Subcutaneous abdominal adipose tissue (tissue), 5 donors: ENCODE data around the gene GPATCH2L.

ENCODE experiments used
- H3K27ac ChIP-seq: one replicate; pipeline ENCODE4 v1.7.0; 2013; ENCODE audit warnings: low read depth, mild to moderate bottlenecking, inconsistent platforms, low read length, moderate library complexity
- H3K27me3 ChIP-seq, 5 donors: one replicate each; pipeline ENCODE4 v1.7.0; 2013; ENCODE audit warnings: low read length in 5 of 5, inconsistent platforms in 1 of 5; ENCODE audit not compliant: control insufficient read depth in 5 of 5, insufficient read depth in 4 of 5
- H3K36me3 ChIP-seq, 5 donors: one replicate each; pipeline ENCODE4 v1.7.0; 2013; ENCODE audit warnings: low read length in 5 of 5; ENCODE audit not compliant: control insufficient read depth in 5 of 5, insufficient read depth in 5 of 5
- H3K4me1 ChIP-seq, 5 donors: one replicate each; pipeline ENCODE4 v1.7.0; 2013; ENCODE audit warnings: low read length in 5 of 5, mild to moderate bottlenecking in 3 of 5, moderate library complexity in 1 of 5; ENCODE audit not compliant: control insufficient read depth in 5 of 5, insufficient read depth in 5 of 5
- H3K4me3 ChIP-seq, 5 donors: one replicate each; pipeline ENCODE4 v1.7.0; 2013; ENCODE audit warnings: low read length in 5 of 5, low read depth in 1 of 5
- H3K9ac ChIP-seq, 5 donors: one replicate each; pipeline ENCODE4 v1.7.0; 2013; ENCODE audit warnings: low read length in 5 of 5, mild to moderate bottlenecking in 4 of 5, moderate library complexity in 3 of 5
- H3K9me3 ChIP-seq, 5 donors: one replicate each; pipeline ENCODE4 v1.7.0; 2013; ENCODE audit warnings: low read length in 5 of 5; ENCODE audit not compliant: control insufficient read depth in 5 of 5
- donor health status: healthy.
- donor health status: healthy.
- donor health status: healthy.
- donor health status: healthy.
- donor health status: healthy.

GPATCH2L gene

DNA sequence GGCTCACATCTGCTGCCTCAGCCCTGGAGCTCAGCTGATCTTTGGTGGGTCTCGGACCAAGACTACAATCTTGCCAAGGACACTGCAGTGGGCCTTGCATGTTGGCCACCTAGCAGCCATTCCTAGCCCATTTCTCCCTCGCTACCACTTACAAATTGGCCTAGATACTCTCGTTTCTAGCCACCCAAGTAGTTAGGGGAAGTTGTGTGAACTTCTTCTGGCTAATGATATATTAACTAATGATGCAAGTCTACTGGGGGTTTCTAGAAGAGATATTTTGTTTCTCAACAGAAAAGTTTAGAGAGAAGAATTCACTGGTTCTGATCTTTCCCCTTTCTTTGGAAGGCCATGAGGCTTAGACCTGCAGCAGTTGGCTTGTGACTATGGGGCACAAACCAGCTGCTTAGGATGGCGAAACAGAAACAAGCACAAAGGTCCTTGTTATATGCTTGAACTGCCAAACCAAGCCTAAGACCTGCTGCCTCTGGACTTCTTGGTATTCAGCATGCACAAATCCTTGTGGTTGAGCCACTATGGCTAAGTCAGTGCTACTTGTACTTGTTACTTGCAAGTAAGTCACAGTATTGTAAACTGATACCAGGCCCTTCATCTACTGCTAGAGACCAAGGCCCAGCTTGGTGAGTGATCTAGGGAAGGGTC lies 30.5 kb upstream of the GPATCH2L start:
- no peak overlapping the region for H3K9ac ChIP-seq
- no peaks in the 10 kb centered on the region for H3K9me3 ChIP-seq
- no peak overlapping the region for H3K27ac ChIP-seq
- H3K4me1 ChIP-seq, result no peaks in the 10 kb centered on the region
- H3K27me3 ChIP-seq, result peaks cover 0 to 4% (median 2%) of the 10 kb centered on the region in 5 donors
- H3K4me3 ChIP-seq, result no peak overlapping the region
- H3K36me3 ChIP-seq, result no peaks in the 10 kb centered on the region

GRCh38 chr14:76123426-76124225 lies 28.1 kb upstream of the GPATCH2L start:
- Histone ChIP-seq H3K36me3 (no peaks in the 10 kb centered on the region), H3K9me3 (peaks cover 0 to 2% (median 0%) of the 10 kb centered on the region in 5 donors), H3K27ac (no peak overlapping the region), H3K4me1 (no peaks in the 10 kb centered on the region), H3K27me3 (peaks cover 0 to 6% (median 3%) of the 10 kb centered on the region in 5 donors), H3K9ac (no peak overlapping the region), H3K4me3 (no peak overlapping the region)

DNA sequence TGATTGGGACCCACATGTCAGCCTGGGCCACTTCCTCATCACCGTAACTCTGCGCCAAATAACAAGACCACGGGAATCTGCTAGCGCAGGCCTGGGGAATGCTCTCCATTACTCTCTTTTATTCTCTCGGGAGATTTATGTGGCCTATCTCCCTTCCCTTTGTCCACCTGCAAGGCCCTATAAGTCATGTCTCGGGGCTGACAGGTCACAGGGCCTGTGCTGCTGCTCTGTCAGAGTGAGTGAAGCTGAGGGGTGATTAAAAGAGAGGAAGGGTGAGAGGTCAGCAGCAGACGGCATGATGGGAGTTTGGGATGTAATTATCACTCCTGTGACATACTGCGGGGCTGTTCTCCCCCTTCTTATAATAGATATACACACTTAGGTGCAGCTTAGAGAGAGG lies 26.2 kb upstream of the GPATCH2L start:
- Histone ChIP-seq H3K4me1 (no peaks in the 10 kb centered on the region), H3K36me3 (no peaks in the 10 kb centered on the region), H3K9ac (no peak overlapping the region), H3K27me3 (peaks cover 1 to 9% (median 8%) of the 10 kb centered on the region in 5 donors), H3K4me3 (no peak overlapping the region), H3K27ac (no peak overlapping the region), H3K9me3 (peaks cover 0 to 2% (median 0%) of the 10 kb centered on the region in 5 donors)

DNA sequence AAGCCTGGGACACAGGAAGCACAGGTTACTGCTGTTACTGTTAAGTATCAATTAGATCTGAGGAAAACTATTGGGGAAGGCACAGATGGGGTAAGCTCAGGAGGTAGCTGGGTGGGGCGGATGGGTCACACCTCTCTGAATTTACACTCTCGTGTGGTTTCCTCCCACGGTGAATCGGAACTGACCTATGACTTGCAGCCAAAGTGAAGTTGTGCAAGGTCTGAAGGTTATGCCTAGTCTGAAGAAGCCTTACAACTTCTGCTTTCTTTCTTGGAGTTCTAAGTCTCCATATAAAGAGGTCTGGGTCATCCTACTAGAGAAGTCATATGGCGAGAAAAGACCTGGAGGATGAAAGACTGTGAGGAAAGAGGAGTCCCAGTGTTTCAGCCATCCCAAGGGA lies 25.6 kb upstream of the GPATCH2L start:
- Histone ChIP-seq H3K4me3 (no peak overlapping the region), H3K9me3 (peaks cover 0 to 2% (median 0%) of the 10 kb centered on the region in 5 donors), H3K4me1 (no peaks in the 10 kb centered on the region), H3K27ac (no peak overlapping the region), H3K36me3 (no peaks in the 10 kb centered on the region), H3K9ac (no peak overlapping the region), H3K27me3 (peaks cover 7 to 15% (median 13%) of the 10 kb centered on the region in 5 donors)

DNA sequence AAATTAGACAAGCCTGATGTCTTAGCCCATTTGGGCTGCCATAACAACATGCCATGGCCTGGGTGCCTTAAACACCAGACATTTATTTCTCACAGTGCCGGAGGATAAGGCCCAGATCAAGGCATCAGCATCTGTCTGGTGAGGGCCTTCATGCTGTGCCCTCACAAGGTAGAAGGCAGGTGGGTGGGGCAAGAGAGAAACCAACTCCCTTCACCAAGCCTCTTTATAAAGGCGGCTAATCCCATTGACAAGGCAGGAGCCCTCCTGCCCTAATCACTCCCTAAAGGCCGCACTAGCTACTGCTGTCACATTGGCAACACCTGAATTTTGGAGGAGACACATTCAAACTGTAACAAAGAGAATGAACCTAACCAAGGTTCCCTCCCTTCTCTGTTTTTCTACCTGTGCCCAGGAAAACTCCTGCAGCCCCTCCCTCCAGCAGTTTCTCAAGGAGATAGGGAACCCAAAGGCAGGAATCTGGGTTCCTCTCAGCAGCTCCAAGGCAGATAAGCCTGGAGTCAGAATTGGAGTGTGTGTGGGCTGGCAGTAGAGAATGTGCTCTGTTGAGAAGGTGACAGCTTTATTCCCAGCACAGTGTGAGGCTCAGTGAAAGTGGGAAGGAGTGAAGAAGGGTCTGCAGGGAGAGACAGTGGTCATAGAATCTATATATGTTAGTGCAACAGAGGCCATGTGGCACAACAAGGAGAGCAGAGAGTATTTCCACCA lies 21.7 kb upstream of the GPATCH2L start:
- Histone ChIP-seq H3K27me3 (peaks cover 17 to 40% (median 24%) of the 10 kb centered on the region in 5 donors), H3K9me3 (peaks cover 0 to 6% (median 0%) of the 10 kb centered on the region in 5 donors), H3K27ac (no peak overlapping the region), H3K4me3 (no peak overlapping the region), H3K4me1 (no peaks in the 10 kb centered on the region), H3K36me3 (no peaks in the 10 kb centered on the region), H3K9ac (no peak overlapping the region)

DNA sequence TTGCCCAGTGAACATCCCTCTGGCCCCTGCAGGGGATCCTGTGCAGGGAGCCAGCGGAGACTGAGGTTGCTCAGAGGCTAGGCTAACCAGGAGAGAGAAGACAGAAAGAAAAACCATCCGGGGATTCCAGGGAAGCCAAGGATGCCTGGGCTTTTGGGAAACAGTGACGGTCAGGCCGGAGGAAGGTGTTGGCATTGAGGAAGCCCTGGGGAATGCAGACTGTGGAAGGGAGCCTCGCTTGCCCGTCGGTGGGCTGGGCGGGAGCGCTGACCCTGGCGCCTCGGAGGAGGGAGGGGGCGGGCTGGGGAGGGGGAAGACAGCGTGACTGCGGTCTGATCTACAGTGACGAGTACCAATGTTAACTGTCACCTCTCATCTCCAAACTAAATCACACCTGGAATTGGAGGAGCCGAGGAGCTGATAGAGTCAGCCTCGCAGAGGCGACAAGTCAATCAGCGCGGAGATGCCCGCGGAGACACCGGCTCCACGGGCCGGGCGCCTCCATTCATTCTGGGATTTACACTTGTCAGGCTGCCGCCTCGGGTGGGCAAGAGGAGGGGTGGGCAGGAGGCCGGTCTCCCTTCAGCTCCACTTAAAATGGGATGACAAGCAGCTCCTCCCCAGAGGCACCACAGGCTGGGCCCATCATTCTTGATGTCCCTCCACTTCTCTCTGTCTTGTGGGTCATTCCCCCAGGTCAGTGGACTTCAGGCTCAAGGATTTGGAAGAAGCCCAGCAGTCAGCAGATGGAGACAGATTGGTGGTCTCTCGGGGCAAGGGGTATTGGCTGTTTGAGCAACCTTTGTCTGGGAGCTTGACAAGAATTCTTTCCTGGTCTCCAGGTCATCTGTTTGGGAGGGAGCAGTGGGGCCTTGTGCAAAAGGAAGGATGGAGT lies 20.4 kb upstream of the GPATCH2L start:
- H3K27me3 ChIP-seq, result peaks cover 17 to 49% (median 34%) of the 10 kb centered on the region in 5 donors
- H3K4me3 ChIP-seq, result no peak overlapping the region
- no peaks in the 10 kb centered on the region for H3K36me3 ChIP-seq
- peaks cover 0 to 5% (median 0%) of the 10 kb centered on the region in 5 donors for H3K9me3 ChIP-seq
- H3K27ac ChIP-seq, result no peak overlapping the region
- no peak overlapping the region for H3K9ac ChIP-seq
- no peaks in the 10 kb centered on the region for H3K4me1 ChIP-seq

GRCh38 chr14:76133103-76133502 lies 18.6 kb upstream of the GPATCH2L start:
- H3K4me3 ChIP-seq, result no peak overlapping the region
- H3K27ac ChIP-seq, result no peak overlapping the region
- H3K9me3 ChIP-seq, result peaks cover 0 to 4% (median 0%) of the 10 kb centered on the region in 5 donors
- H3K4me1 ChIP-seq, result no peaks in the 10 kb centered on the region
- H3K36me3 ChIP-seq, result no peaks in the 10 kb centered on the region
- H3K27me3 ChIP-seq, result peaks cover 31 to 61% (median 45%) of the 10 kb centered on the region in 5 donors
- no peak overlapping the region for H3K9ac ChIP-seq

- no peak overlapping the region for H3K27ac ChIP-seq
- H3K9ac ChIP-seq, result no peak overlapping the region
- H3K9me3 ChIP-seq, result peaks cover 0 to 4% (median 0%) of the 10 kb centered on the region in 5 donors
- H3K4me1 ChIP-seq, result peaks cover 0 to 5% (median 5%) of the 10 kb centered on the region in 5 donors
- H3K27me3 ChIP-seq, result peaks cover 35 to 67% (median 55%) of the 10 kb centered on the region in 5 donors
- no peaks in the 10 kb centered on the region for H3K36me3 ChIP-seq
- H3K4me3 ChIP-seq, result no peak overlapping the region
Measured at GRCh38 chr14:76134231-76134630, 17.5 kb upstream of the GPATCH2L start.

GRCh38 chr14:76135722-76136121 lies 16.0 kb upstream of the GPATCH2L start:
- Histone ChIP-seq H3K9ac (no peak overlapping the region), H3K9me3 (peaks cover 0 to 4% (median 0%) of the 10 kb centered on the region in 5 donors), H3K27me3 (peaks cover 36 to 77% (median 57%) of the 10 kb centered on the region in 5 donors), H3K27ac (no peak overlapping the region), H3K36me3 (no peaks in the 10 kb centered on the region), H3K4me1 (peaks cover 0 to 5% (median 5%) of the 10 kb centered on the region in 5 donors), H3K4me3 (no peak overlapping the region)
